Stimulated activated CD8-positive, alpha-beta memory T cell treated with anti-CD3 and anti-CD28 coated beads, Interleukin-12 subunit alpha, Interleukin-12 subunit beta, amount 100 ng/mL, for 1 hour (primary cell): ENCODE data around the gene GNMT.
"Not testable (repeated sequence)": the region's sequence is repeated elsewhere in the genome, so short reads cannot be mapped to it uniquely, and the experiment has no call there.

ENCODE experiments used
- DNase-seq: peaks from one replicate; pipeline ENCODE4 v3.0.0-alpha.2; 2020; ENCODE audit warnings: low read depth

GNMT gene

GRCh38 chr6:42941356-42941755 lies 19.2 kb upstream of the GNMT start:
- DNase-seq: not testable (repeated sequence)

- no peak for DNase-seq
These were observed 18.1 kb upstream of the GNMT start for GRCh38 chr6:42942444-42942843.

DNA sequence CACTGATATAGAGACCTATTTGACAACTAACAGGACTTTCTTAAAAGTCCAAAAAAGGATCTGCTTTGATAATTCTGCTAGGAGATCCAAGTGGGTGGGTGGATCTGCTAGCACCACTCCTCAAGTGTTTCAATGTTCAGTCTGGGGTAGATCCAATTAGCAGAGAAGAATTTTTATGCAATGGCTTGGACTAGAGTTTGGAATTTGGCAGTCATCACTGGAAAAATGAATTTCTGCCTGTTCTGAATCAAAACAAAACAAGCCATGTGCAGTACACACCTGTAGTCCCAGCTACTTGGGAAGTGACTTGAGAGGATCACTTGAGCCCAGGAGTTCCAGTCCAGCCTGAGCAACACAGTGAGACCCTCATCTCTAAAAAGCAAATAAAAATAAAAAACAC lies 12.6 kb upstream of the GNMT start:
- DNase-seq: no peak

DNA sequence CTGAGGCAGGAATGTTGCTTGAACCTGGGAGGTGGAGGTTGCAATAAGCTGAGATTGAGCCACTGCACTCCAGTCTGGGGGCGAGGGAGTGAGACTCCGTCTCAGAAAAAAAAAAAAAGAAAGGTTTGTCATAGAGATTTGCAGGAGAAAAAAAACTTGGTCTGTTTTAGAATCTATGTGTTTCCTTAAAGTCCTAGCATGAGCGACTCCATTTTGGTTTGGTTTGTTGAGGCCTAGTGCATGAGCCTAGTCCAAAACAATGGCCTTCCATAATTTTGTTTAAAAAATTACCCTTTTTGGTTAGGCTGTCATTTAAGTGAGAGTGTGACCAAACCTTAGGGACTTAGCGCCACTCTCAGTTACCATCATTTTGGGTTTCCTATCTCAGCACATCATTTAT lies 8.2 kb upstream of the GNMT start:
- no peak for DNase-seq

DNA sequence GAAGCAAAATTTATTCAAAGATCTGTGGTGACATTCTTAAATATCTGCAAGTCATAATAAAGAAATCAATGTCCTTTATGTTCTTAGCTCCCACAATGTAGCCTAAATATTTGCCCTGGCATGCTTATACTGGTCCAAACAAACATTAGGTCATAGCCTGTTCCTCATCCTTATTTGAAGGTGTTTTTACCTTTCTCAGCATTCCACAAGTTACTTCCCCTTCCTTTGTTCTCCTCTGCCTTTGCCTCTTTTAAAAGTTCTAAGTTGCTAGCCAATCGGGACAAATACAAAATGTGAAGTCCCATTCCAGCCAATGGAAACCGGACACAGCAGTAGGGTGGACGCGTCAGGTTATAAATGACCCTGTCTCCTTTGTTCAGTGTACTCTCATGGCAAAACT lies 6.1 kb upstream of the GNMT start:
- DNase-seq: not testable (repeated sequence)

GRCh38 chr6:42958125-42958524 lies 2.4 kb upstream of the GNMT start:
- DNase-seq: no peak

- no peak for DNase-seq
These were observed 674 bp upstream of the GNMT start for GRCh38 chr6:42959917-42960242.

GRCh38 chr6:42961020-42961470 lies 491 bp downstream of the GNMT start:
- DNase-seq: no peak

DNA sequence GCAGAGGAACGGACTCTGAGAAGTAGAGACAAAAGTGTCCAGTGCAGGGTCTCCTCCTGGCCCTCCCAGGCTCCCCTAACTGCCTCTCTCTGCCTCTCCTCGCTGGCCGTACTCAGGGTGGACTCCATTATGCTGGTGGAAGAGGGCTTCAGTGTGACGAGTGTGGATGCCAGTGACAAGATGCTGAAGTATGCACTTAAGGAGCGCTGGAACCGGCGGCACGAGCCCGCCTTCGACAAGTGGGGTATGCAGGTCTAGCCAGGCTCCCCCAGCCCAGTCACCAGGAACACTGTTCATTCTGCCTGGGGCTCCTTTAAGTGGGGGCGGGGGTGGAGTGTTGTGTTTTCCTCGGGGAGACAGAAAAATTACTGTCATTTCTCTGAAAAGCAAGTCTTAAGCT lies 1.5 kb downstream of the GNMT start:
- DNase-seq: no peak

GRCh38 chr6:42962502-42963178 lies 2.1 kb downstream of the GNMT start:
- no peak for DNase-seq

- DNase-seq: no peak
These were observed 2.8 kb downstream of the GNMT start for GRCh38 chr6:42963179-42963854.

DNA sequence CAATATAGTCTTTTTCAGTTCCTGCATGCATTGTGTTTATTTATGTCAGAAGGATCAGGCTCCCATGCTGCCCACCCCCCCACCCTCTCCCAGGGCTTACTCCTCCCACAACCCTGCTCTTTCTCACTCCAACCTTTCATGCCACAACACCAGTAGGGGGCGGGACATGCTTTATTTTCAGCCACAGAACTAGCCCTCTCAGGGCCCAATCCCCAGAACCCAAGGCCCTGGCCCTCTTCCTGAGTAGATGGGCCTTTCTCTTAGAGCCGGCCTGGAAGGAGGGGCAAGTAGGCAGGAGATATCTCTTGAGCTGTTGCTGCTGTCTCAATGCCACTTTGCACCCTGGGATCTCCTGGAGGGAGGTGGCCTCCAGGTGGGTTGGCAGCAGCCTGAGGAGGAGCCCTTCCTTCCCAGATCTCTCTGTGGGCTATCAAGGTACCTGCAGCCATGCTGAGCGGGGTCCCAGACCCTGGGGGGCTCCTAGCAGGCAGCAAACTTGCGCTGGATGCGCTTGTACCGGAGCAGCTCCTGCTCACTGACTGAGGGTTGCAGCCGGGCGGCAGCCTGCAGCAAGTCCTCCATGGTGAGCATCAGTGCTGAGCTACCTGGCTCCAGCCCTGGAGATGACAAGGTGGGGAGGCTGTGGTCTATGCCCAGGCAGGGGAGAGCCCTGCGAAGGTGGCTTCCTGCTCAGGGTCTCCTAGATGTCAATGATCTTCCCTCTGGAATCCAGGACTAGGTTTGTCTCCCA lies 3.5 kb downstream of the GNMT start:
- no peak for DNase-seq

GRCh38 chr6:42966571-42966970 lies 6.0 kb downstream of the GNMT start:
- no peak for DNase-seq

DNA sequence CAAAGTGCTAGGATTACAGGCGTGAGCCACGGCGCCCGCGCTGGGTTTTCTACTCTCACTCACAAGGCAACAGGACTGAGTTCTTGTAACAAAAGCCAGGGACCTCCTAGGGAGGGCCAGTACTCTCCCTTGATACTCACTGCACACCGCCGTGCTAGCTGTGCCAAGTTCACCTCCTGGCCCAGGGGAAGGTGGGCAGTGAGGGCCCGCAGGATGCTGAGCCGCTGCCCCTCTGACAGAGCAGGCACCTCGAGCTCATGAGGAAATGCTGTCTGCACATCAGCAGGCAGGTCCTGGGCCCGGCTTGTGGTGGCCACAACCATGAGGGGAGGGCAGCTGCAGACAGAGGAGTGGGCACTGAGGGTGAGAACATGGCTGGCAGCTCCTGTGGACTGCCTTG lies 6.7 kb downstream of the GNMT start:
- DNase-seq: no peak

- DNase-seq: no peak
These were observed 7.7 kb downstream of the GNMT start for GRCh38 chr6:42968126-42968701.

- DNase-seq: no peak
These were observed 8.2 kb downstream of the GNMT start for GRCh38 chr6:42968783-42969182.

DNA sequence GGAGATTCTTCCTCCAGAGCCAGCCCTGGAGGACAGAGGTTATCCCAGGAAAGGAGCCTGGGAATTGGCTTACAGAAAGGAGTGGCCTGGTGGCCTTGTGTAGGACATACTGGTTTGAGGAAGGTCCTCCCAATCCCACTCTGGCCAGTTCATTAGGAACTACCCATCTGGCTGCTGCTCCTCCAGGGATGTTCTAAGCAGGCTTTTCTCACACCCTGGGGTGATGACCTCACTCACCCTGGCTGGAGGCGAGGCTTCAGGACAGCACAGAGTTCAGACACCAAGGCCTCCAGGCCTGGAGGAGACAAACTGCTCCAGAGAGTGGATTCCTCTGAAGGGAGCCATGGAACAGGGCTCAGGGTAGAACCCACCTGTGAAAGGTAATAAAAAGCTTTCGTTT lies 8.9 kb downstream of the GNMT start:
- no peak for DNase-seq

DNA sequence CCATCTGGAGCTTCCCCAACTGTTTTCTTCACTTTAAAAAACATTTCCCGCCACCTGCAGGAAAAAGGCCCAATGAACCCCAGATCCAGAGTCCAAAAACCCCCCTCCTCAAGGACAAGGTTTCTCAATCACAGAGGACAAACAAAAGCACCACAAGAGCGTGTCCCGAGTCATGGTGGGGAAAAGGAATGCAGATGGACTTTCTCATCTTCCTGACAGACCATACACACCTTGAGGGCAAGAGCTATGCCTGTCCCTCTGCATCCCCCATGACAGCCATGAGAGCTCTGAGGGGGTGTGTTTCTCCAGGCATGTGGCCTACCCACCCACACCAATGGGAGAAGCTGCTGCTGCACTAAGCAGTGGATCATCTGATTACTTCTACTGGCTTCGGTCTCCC lies 9.4 kb downstream of the GNMT start:
- no peak for DNase-seq

DNA sequence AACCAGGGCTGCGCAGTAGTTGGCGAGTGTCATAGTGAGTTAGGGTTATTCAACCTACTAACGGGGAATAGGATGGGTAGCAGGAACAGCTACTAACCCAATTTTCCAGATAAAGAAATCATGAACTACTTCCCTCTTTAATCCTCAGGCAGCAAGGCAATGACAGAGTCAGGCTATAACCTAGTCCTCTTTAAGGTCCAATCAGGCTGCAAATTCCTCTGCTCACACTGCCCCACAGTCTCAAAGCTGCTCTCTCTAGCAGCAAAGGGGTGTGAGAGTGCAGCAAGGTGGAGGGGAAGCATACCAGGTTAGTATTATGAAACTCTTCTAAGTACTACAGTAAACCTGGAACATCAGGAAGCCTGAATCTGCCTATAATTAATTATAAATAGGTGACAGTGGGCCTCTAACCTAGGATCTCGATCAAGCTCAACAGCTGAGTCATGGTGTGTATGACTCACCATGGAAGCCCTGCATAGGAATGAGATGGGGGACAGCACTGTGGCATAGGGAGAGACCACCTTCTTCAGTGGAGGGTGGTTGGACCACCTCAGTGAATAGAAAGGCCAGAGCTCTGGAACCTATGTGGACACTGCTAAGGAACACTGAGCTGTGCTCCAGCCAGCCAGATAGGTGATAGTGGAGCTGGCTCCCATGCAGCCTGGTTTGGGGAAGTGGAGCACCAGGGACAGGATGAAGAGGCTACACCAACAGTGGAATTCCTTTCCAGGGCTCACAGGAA lies 10.5 kb downstream of the GNMT start:
- no peak for DNase-seq

DNA sequence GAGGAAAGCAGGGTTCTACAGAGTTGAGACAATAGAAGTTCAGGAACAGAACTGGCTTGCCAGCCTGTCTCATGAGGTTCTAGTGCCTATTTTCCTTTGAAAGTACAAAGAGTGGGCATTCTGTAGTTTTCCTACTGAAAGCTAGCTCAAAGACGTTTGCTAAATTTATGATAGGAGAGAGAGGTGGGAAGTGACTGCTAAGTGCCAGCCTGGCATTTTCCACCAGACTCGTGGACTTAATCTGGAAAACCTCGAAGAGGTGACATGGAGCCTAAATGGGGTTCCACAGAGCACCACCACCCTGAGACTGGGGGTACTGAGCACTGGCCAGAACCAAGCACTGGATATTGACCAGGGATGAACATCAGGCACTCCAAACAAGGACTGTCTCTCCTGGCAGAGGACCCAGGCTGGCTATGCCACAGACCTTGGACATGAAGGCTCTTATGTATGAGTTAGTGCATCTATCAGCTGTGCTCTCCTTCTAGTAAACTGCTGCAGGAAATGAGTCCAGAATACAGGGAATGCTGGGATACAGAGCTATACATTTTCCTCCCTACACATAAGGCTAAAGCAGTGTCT lies 11.3 kb downstream of the GNMT start:
- DNase-seq: no peak

DNA sequence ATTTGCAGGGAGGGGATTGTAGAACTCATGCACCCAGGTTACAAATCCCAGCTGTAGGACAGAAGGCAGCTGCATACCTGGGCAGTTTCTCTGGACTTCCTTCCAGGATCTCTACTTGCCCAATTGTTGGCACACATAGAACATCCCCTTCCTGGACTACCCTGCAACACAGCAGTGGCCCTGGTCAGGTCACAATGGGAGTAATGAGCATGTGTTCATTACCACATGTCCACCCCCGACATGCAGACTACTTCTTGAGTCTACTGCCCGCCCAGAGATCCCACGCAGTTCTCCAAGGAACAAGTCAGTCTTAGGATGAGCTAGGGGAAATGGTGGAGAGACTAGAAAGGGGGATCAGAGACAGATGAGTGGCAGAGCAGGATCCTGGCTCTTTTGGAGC lies 13.4 kb downstream of the GNMT start:
- DNase-seq: no peak

DNA sequence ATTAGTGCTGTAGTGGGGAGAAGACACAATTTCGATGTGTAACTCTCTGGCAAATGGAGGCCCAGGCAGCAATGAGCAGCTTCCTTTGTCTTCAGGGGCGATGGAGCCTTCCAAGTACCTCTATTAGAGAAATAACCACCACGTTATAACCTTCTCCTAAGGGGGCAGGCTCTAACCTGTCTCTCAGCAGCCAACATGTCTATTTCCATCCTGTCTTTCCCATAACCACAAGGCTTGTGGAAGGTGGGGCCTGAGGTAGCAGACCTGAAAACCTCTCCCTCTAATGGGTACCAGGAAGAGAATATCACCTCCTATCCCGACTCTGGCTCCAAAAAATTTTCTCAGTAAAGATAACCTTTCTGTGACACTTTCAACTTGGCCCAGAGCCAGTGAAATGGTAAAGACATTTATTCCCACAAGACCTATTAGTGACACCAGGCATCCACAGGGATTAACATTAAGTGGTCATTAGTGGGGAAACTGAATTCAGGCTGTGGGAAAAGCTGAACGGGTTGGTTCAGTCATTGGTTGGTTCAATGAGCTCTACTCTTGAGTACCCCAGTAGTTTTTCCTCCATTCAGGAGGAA lies 14.5 kb downstream of the GNMT start:
- no peak for DNase-seq
